Prostate gland (tissue), 2 donors: ENCODE results near the gene ICOSLG.
"Not testable (repeated sequence)": the region's sequence is repeated elsewhere in the genome, so short reads cannot be mapped to it uniquely, and the experiment has no call there.

Experiments used
- CTCF ChIP-seq, 4 experiments: fragments of 200-600 bp in 2 of 4; fragments of 450-650 bp in 2 of 4; sonication (generic) in 2 of 4; IDR thresholded peaks; 1 replicate in 3 of 4; 2 replicates in 1 of 4; pipeline ENCODE4 v1.5.1; 2016 to 2019; ENCODE audit warnings: antibody characterized with exemption in 4 of 4, mild to moderate bottlenecking in 2 of 4, moderate library complexity in 2 of 4
- POLR2A ChIP-seq: fragments of 450-650 bp; IDR thresholded peaks from one replicate; pipeline ENCODE4 v1.6.1; 2016; ENCODE audit warnings: antibody characterized with exemption, mild to moderate bottlenecking

GRCh38 chr21:44181506-44181905, 59.2 kb downstream of the ICOSLG start:
- TF ChIP-seq CTCF (IDR thresholded peaks at IDR 0.05); POLR2A: not testable (repeated sequence)
